ENCODE measurements around the gene ALOX5. TPM values are rescaled to one million over a fixed set of nuclear protein-coding genes. Genes with fewer than 3 reads are reported as not detected.
"Not testable (repeated sequence)": the region's sequence is repeated elsewhere in the genome, so short reads cannot be mapped to it uniquely, and the experiment has no call there.

Gene ALOX5
- total and polyA plus RNA-seq, 4 donors, result 3.2 to 62.5 (median 16.0) TPM

GRCh38 chr10:45470098-45471012 lies 96.3 kb downstream of the ALOX5 start:
- Histone ChIP-seq H3K4me1 (ENCODE audit: control insufficient read depth in 1 of 2, insufficient read depth in 2 of 2, low read length in 2 of 2) (no peaks in the 10 kb centered on the region), H3K27ac (ENCODE audit: low read depth in 1 of 2, low read length in 2 of 2) (no peak overlapping the region), H3K9me3 (ENCODE audit: control insufficient read depth, low read length) (no peaks in the 10 kb centered on the region), H3K4me3 (ENCODE audit: low read length in 2 of 2) (no peak overlapping the region), H3K36me3 (ENCODE audit: control insufficient read depth in 1 of 2, insufficient read depth in 2 of 2, low read length in 1 of 2) (no peaks in the 10 kb centered on the region), H3K27me3 (ENCODE audit: control insufficient read depth in 1 of 2, insufficient read depth in 2 of 2, low read length in 1 of 2) (no peaks in the 10 kb centered on the region)
- WGBS, 2 donors, result 66 to 68% methylated on average over 10 of the region's 10 CpGs
- DNase-seq, result no peak
- ATAC-seq (ENCODE audit: low FRiP score), result no peak
- intact Hi-C loops (cut with DNase I), result no loop called here

- Histone ChIP-seq H3K4me1 (ENCODE audit: control insufficient read depth in 1 of 2, insufficient read depth in 2 of 2, low read length in 2 of 2) (no peaks in the 10 kb centered on the region), H3K27me3 (ENCODE audit: control insufficient read depth in 1 of 2, insufficient read depth in 2 of 2, low read length in 1 of 2) (no peaks in the 10 kb centered on the region), H3K9me3 (ENCODE audit: control insufficient read depth, low read length) (no peaks in the 10 kb centered on the region), H3K27ac (ENCODE audit: low read depth in 1 of 2, low read length in 2 of 2) (no peak overlapping the region), H3K4me3 (ENCODE audit: low read length in 2 of 2) (no peak overlapping the region), H3K36me3 (ENCODE audit: control insufficient read depth in 1 of 2, insufficient read depth in 2 of 2, low read length in 1 of 2) (no peaks in the 10 kb centered on the region)
- intact Hi-C loops (cut with DNase I), result no loop called here
- ATAC-seq (ENCODE audit: low FRiP score), result no peak
- WGBS, 2 donors, result 96 to 99% methylated on average over 2 of the region's 2 CpGs
- no peak for DNase-seq
These were observed 97.0 kb downstream of the ALOX5 start for GRCh38 chr10:45471059-45471458.

GRCh38 chr10:45471531-45472310 lies 97.7 kb downstream of the ALOX5 start:
- no peak overlapping the region for H3K4me3 ChIP-seq (ENCODE audit: low read length in 2 of 2)
- H3K36me3 ChIP-seq (ENCODE audit: control insufficient read depth in 1 of 2, insufficient read depth in 2 of 2, low read length in 1 of 2), result no peaks in the 10 kb centered on the region
- intact Hi-C loops (cut with DNase I), result no loop called here
- H3K9me3 ChIP-seq (ENCODE audit: control insufficient read depth, low read length), result no peaks in the 10 kb centered on the region
- H3K27me3 ChIP-seq (ENCODE audit: control insufficient read depth in 1 of 2, insufficient read depth in 2 of 2, low read length in 1 of 2), result no peaks in the 10 kb centered on the region
- no peaks in the 10 kb centered on the region for H3K4me1 ChIP-seq (ENCODE audit: control insufficient read depth in 1 of 2, insufficient read depth in 2 of 2, low read length in 2 of 2)
- no peak for ATAC-seq (ENCODE audit: low FRiP score)
- H3K27ac ChIP-seq (ENCODE audit: low read depth in 1 of 2, low read length in 2 of 2), result no peak overlapping the region
- WGBS, 2 donors, result 82 to 85% methylated on average over 8 of the region's 8 CpGs
- no peak for DNase-seq

GRCh38 chr10:45473126-45473525 lies 99.1 kb downstream of the ALOX5 start:
- Histone ChIP-seq H3K36me3 (ENCODE audit: control insufficient read depth in 1 of 2, insufficient read depth in 2 of 2, low read length in 1 of 2) (no peaks in the 10 kb centered on the region), H3K4me3 (ENCODE audit: low read length in 2 of 2) (no peak overlapping the region), H3K9me3 (ENCODE audit: control insufficient read depth, low read length) (no peaks in the 10 kb centered on the region), H3K4me1 (ENCODE audit: control insufficient read depth in 1 of 2, insufficient read depth in 2 of 2, low read length in 2 of 2) (no peaks in the 10 kb centered on the region), H3K27me3 (ENCODE audit: control insufficient read depth in 1 of 2, insufficient read depth in 2 of 2, low read length in 1 of 2) (no peaks in the 10 kb centered on the region), H3K27ac (ENCODE audit: low read depth in 1 of 2, low read length in 2 of 2) (no peak overlapping the region)
- intact Hi-C loops (cut with DNase I), result no loop called here
- no peak for ATAC-seq (ENCODE audit: low FRiP score)
- WGBS, 2 donors, result 42 to 51% methylated on average over 4 of the region's 4 CpGs
- DNase-seq, result no peak

- WGBS, 2 donors, result 92 to 93% methylated on average over 1 of the region's 1 CpG
- no peak for DNase-seq
- intact Hi-C loops (cut with DNase I), result no loop called here
These were observed 102.5 kb downstream of the ALOX5 start for GRCh38 chr10:45476559-45476958.

GRCh38 chr10:45480294-45480693 lies 106.3 kb downstream of the ALOX5 start:
- DNase-seq (no peak), ATAC-seq (ENCODE audit: low FRiP score) (no peak)
- Histone ChIP-seq H3K27ac (ENCODE audit: low read depth in 1 of 2, low read length in 2 of 2) (no peak overlapping the region), H3K27me3 (ENCODE audit: control insufficient read depth in 1 of 2, insufficient read depth in 2 of 2, low read length in 1 of 2) (no peaks in the 10 kb centered on the region), H3K4me3 (ENCODE audit: low read length in 2 of 2) (no peak overlapping the region), H3K4me1 (ENCODE audit: control insufficient read depth in 1 of 2, insufficient read depth in 2 of 2, low read length in 2 of 2) (no peaks in the 10 kb centered on the region), H3K9me3 (ENCODE audit: control insufficient read depth, low read length) (no peaks in the 10 kb centered on the region), H3K36me3 (ENCODE audit: control insufficient read depth in 1 of 2, insufficient read depth in 2 of 2, low read length in 1 of 2) (no peaks in the 10 kb centered on the region)
- WGBS, 2 donors, result 96 to 97% methylated on average over 2 of the region's 2 CpGs
- intact Hi-C loops (cut with DNase I), result loop anchor here in 1 of 2 donors (2.0 kb wide), 1 partner anchor 21 kb away; no protein-coding TSS in a partner anchor

More at GRCh38 chr10:45476559-45476958, 102.5 kb downstream of the ALOX5 start:
- no peaks in the 10 kb centered on the region for H3K36me3 ChIP-seq (ENCODE audit: control insufficient read depth in 1 of 2, insufficient read depth in 2 of 2, low read length in 1 of 2)
- no peak overlapping the region for H3K4me3 ChIP-seq (ENCODE audit: low read length in 2 of 2)
- H3K4me1 ChIP-seq (ENCODE audit: control insufficient read depth in 1 of 2, insufficient read depth in 2 of 2, low read length in 2 of 2), result no peaks in the 10 kb centered on the region
- no peaks in the 10 kb centered on the region for H3K27me3 ChIP-seq (ENCODE audit: control insufficient read depth in 1 of 2, insufficient read depth in 2 of 2, low read length in 1 of 2)
- no peak overlapping the region for H3K27ac ChIP-seq (ENCODE audit: low read depth in 1 of 2, low read length in 2 of 2)
- no peak for ATAC-seq (ENCODE audit: low FRiP score)
- H3K9me3 ChIP-seq (ENCODE audit: control insufficient read depth, low read length), result no peaks in the 10 kb centered on the region

- not testable (repeated sequence) for H3K9me3 ChIP-seq (ENCODE audit: control insufficient read depth, low read length); DNase-seq; H3K27me3 ChIP-seq (ENCODE audit: control insufficient read depth in 1 of 2, insufficient read depth in 2 of 2, low read length in 1 of 2); H3K27ac ChIP-seq (ENCODE audit: low read depth in 1 of 2, low read length in 2 of 2); H3K4me1 ChIP-seq (ENCODE audit: control insufficient read depth in 1 of 2, insufficient read depth in 2 of 2, low read length in 2 of 2); H3K4me3 ChIP-seq (ENCODE audit: low read length in 2 of 2); H3K36me3 ChIP-seq (ENCODE audit: control insufficient read depth in 1 of 2, insufficient read depth in 2 of 2, low read length in 1 of 2); ATAC-seq (ENCODE audit: low FRiP score)
- 95 to 99% methylated on average over 4 of the region's 4 CpGs for WGBS, 2 donors
- intact Hi-C loops (cut with DNase I), result loop anchor here in 1 of 2 donors (2.0 kb wide), 1 partner anchor 20 kb away; no protein-coding TSS in a partner anchor
These were observed 107.1 kb downstream of the ALOX5 start for GRCh38 chr10:45481100-45481499.

GRCh38 chr10:45483002-45483401 lies 109.0 kb downstream of the ALOX5 start:
- no peaks in the 10 kb centered on the region for H3K36me3 ChIP-seq (ENCODE audit: control insufficient read depth in 1 of 2, insufficient read depth in 2 of 2, low read length in 1 of 2)
- ATAC-seq (ENCODE audit: low FRiP score) (no peak), DNase-seq (no peak)
- H3K27ac ChIP-seq (ENCODE audit: low read depth in 1 of 2, low read length in 2 of 2), result no peak overlapping the region
- no peak overlapping the region for H3K4me3 ChIP-seq (ENCODE audit: low read length in 2 of 2)
- WGBS, 2 donors, result 92 to 93% methylated on average over 3 of the region's 3 CpGs
- no peaks in the 10 kb centered on the region for H3K27me3 ChIP-seq (ENCODE audit: control insufficient read depth in 1 of 2, insufficient read depth in 2 of 2, low read length in 1 of 2)
- H3K9me3 ChIP-seq (ENCODE audit: control insufficient read depth, low read length), result no peaks in the 10 kb centered on the region
- intact Hi-C loops (cut with DNase I), result no loop called here
- H3K4me1 ChIP-seq (ENCODE audit: control insufficient read depth in 1 of 2, insufficient read depth in 2 of 2, low read length in 2 of 2), result no peaks in the 10 kb centered on the region
